Measurements from ENCODE around the gene GMPPB. TPM values are rescaled to one million over a fixed set of nuclear protein-coding genes. Genes with fewer than 3 reads are reported as not detected.

Gene GMPPB
- 10 to 100 TPM; 48.1 to 51.7 TPM for total RNA-seq

DNA sequence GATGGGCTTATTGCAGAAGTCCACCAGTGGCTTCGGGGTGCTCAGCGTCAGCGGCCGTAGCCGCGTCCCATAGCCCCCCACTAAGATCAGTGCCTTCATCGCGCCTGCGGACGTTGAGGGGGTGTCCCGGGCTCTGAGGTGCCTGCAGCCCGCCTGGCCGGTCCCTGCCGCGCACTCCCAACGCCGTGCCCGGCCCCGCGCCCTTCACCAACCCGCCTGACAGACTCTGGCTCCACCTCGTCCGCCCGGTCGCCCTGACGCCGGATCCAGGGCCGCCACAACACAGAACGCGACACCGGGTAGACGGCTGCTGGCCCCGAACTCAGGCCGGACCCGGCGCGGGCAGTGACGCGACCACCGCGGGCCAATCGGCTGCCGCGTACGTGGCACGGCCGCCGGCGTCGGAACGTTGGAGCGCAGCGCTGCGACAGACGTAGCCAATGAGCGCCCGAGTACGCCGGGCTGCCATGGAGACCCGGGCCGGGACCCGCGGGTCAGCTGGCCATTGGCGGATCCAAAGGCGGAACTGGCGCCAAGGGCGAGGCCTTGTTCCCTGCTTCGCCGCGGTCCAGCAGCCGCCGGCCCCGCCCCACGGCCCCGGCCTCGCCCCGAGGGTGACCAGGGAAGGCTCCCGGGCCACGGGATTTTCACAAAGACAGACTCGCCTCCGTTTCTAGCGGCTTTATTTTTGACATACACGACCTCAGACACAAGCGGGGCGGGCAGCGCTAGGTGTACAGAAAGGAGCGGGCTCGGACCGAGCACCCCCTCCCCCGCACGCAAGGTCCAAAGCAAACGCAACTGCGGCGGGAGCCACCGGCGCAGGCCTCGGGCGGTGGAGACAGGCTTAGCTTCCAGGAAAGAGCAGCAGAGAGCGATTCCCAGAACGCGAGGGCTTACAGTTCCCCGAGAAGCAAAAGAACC lies at the start of gene GMPPB:
Gene GMPPB, minus strand, starts transcription at position 324 of the 924 bp plus-strand sequence. Its CDS starts 225 bp downstream, at position 99.

DNA sequence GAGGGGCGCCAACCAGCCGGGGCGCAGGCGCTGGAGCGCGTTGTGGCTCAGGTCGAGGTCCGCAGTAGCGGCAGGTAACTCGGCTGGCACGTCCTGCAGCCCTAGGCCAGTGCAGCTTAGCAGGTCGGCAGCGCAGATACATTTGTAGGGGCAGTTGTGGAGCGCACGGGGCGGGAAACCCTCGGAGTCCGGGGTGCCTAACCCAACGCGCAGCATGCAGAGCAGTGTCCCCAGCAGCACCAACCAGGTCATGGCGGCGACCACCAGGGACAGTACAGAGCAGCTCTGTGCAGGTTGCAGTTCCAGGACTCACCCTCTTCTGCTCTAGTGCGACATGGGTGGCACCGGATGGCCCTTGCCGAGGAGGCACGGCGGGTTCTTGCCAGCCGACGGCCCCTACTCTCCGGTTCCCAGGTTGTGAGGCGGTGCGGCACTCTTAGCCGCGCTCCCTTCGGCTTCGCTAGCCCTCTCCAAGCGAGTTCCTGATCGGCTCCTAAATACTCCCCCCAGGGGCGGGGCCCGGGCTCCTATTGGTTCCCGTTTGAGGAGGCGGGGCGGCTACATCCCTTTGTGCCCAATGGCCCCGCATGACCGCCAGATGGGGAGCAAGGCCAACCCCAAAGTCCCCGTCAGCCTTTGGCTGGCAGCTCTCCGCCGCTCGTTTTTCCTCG lies 4.4 kb downstream of the GMPPB start, which contains the start of gene AMIGO3:
Gene AMIGO3, minus strand, starts transcription at position 471 of the 671 bp plus-strand sequence. Its CDS starts 219 bp downstream, at position 252.

DNA sequence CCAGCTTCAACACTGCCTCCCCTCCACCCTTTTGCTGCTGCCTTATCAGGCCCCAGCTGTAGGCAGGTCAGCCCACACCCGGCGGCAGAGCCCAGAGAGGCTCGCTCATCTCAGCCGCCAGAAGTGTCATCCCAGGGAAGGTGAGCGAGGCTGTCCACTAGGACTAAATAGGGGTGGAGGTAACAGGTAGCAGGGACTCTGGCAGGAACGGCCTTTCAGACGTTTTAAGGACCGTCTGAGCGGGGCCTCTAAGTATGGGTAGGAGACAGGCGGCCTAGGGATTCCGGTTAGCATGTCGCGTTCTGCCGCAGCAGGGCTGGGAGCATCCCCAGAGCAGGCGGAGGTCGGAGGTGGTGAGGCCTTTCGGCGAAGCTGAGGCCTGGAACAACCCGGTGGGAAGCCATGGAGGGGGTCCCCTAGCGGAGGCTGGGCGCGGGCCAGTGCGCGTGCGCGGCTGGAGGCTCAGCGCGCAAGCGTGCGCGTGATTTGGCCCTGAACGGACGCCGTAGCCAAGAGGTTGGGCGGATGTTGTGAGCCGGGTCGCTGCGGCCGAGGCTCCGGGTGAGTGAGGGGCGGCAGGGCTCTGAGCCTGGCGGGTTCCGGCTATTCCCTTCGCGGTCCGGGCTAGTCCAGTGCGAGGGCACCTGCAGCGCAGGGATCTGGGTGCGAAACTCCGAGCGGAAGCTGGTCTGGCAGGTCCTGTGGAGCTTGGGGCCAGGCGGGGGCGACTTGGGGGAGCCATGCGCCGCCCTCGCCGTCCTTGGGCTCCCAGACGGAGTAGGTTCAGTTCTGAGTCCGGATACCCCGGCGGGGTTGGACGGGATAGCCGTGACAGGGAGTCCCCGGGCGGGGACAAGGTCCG lies 34.5 kb downstream of the GMPPB start, which contains the start of the genes MST1 and RNF123:
Gene MST1, minus strand, starts transcription at position 429 of the 862 bp plus-strand sequence. CDS start 783 bp downstream, outside the sequence.
Gene RNF123, plus strand, starts transcription at position 512 of the 862 bp plus-strand sequence. CDS start 1,609 bp downstream, outside the sequence.

DNA sequence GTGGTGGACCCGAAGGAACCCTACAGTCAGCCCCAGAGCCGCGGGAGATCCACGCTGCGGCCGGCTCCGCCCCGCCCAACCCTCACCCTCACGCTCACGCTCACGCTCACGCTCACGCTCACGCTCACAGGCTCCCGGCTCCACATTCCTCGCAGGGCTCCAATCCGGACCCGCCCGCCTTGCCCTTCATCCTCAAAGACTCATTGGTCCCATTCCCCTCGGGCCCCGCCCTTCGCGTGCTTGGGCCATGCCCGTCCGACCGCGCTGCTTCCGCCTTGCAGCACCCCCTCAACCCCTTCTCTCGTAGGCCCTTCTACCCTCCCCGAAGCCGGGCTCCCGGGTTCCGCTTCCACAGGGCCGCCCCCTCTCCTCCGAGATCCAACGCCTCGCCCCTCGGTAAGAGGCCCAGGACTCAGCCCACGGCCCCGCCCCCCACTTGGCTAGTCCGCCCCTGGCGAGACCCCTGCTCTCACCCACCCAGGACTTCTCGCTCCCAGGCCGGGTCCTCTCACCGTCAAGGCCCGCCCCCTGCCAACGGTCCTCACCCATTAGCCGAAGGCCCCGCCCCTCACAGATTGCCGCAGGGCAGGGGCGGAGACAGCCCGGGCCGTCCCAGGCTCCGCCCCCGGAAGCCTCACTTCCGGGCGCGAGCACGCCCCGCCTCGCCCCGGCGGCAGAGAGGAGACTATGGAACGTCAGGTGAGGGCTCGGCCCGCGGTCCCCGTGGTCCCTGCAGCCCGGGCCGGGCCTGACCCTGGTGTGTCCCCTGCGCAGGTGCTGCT lies 49.8 kb downstream of the GMPPB start, which contains the start of gene APEH:
Gene APEH, plus strand, starts transcription at position 637 of the 782 bp plus-strand sequence. Its CDS starts 51 bp downstream, at position 688.

Other genes starting within 250 kb of the GMPPB start
- gene BSN, start 169.5 kb downstream of the GMPPB start, total RNA-seq: under 1 TPM; 0.02 to 0.03 TPM
- gene APEH, start 49.6 kb downstream of the GMPPB start, total RNA-seq: 100 to 1,000 TPM; 139 to 146 TPM
- 1 to 10 TPM; 9.8 to 10.0 TPM for gene MST1, start 34.5 kb downstream of the GMPPB start, total RNA-seq
- 10 to 100 TPM; 44.7 to 52.3 TPM for gene RNF123, start 34.4 kb downstream of the GMPPB start, total RNA-seq
- under 1 TPM in 1 of 2 experiments, not detected in 1; 0.19 TPM for gene AMIGO3, start 4.3 kb downstream of the GMPPB start, total RNA-seq
- gene IP6K1, start 62.6 kb upstream of the GMPPB start, total RNA-seq: 10 to 100 TPM; 31.9 to 39.8 TPM
- gene CDHR4, start 75.9 kb upstream of the GMPPB start, total RNA-seq: not detected
- gene INKA1, start 79.3 kb upstream of the GMPPB start, total RNA-seq: under 1 TPM; 0.45 to 0.46 TPM
- 100 to 1,000 TPM; 198 to 207 TPM for gene UBA7, start 90.0 kb upstream of the GMPPB start, total RNA-seq
- 10 to 100 TPM; 17.4 to 18.5 TPM for gene TRAIP, start 132.6 kb upstream of the GMPPB start, total RNA-seq
- not detected for gene CAMKV, start 146.0 kb upstream of the GMPPB start, total RNA-seq
- gene MST1R, start 179.9 kb upstream of the GMPPB start, total RNA-seq: 1 to 10 TPM; 3.0 to 3.4 TPM
- gene MON1A, start 205.9 kb upstream of the GMPPB start, total RNA-seq: 10 to 100 TPM in 1 of 2 experiments, 1 to 10 TPM in 1; 10.0 to 12.1 TPM
- gene RBM6, start 216.2 kb upstream of the GMPPB start, total RNA-seq: 100 to 1,000 TPM; 108 to 111 TPM